AG04449 (cell line): ENCODE results near the gene EXOC4.

Source experiments
- CTCF ChIA-PET: fragments of 350-600 bp; formaldehyde crosslinking; extraction: SDS; loops from one replicate; lab custom pipeline; 2021; ENCODE audit warnings: antibody characterized with exemption; lab: Yijun Ruan, JAX
- POLR2A ChIA-PET: fragments of 400-600, 350-600 bp; formaldehyde crosslinking; extraction: SDS; loops from one replicate; lab custom pipeline; 2020; ENCODE audit warnings: antibody characterized with exemption, inconsistent platforms; lab: Yijun Ruan, JAX
- DNase-seq: peaks from one replicate; pipeline ENCODE4 v3.0.0-alpha.2; 2010; ENCODE audit warnings: low read depth, low spot score
- H3K4me3 ChIP-seq: 2 replicates; pipeline ENCODE4 v1.5.1; 2011; ENCODE audit warnings: low read depth, mild to moderate bottlenecking, control low read depth, low read length
- TF ChIP-seq, protein P1 (sequence below): IDR thresholded peaks from one replicate; pipeline ENCODE4 v1.5.1; 2011; ENCODE audit warnings: mild to moderate bottlenecking, moderate library complexity, low read length, control low read depth, inconsistent platforms; ENCODE audit not compliant: insufficient read depth; ENCODE audit errors: missing control alignments

Gene EXOC4

DNA sequence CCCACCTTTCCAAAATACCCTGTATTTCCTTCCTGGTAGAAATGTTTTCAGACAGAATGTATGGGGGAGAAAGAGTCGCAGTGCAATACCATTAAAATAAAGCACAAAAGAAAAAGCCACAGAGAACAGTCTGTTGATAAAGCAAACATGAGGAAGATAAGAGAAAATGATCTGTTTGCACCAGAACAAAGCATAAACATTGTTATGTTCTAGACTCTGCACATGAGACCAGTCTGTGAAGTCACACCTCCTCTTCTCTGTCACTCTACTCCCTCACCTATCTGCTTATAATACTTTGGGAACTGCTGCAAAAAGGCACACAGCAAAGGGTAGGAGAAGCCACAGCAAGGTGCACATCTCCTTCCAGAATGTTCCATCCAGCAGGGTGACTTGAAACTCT, 807.0 kb downstream of the EXOC4 start:
- ChIA-PET CTCF (no interaction called here), POLR2A (no interaction called here)

DNA sequence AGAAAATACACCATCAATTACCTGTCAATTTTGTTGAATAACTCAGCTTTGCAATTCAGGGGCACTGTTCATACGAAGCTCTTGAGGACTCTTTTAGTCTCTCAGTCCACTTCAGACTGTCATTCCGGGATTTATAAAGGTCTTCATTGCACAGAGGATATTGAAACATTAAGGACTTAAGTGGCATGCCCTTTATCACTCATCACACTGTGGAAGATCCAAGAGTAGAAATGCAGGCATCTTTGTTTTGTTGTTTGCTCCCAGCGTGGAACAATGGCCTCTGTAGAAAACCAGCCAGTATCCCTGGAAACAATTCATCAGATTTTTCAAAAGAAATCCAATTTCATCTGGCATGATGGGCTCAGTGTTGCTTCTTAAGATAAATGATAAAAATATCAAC, 808.0 kb downstream of the EXOC4 start:
- no peak overlapping the region for H3K4me3 ChIP-seq
- DNase-seq = no peak
- ChIA-PET CTCF (no interaction called here), POLR2A (no interaction called here)
- TF ChIP-seq, protein P1, sequence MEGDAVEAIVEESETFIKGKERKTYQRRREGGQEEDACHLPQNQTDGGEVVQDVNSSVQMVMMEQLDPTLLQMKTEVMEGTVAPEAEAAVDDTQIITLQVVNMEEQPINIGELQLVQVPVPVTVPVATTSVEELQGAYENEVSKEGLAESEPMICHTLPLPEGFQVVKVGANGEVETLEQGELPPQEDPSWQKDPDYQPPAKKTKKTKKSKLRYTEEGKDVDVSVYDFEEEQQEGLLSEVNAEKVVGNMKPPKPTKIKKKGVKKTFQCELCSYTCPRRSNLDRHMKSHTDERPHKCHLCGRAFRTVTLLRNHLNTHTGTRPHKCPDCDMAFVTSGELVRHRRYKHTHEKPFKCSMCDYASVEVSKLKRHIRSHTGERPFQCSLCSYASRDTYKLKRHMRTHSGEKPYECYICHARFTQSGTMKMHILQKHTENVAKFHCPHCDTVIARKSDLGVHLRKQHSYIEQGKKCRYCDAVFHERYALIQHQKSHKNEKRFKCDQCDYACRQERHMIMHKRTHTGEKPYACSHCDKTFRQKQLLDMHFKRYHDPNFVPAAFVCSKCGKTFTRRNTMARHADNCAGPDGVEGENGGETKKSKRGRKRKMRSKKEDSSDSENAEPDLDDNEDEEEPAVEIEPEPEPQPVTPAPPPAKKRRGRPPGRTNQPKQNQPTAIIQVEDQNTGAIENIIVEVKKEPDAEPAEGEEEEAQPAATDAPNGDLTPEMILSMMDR = no peak

More for the DNA sequence above, 807.0 kb downstream of the EXOC4 start:
- no peak for DNase-seq
- TF ChIP-seq, protein P1 = no peak
- H3K4me3 ChIP-seq = no peak overlapping the region

DNA sequence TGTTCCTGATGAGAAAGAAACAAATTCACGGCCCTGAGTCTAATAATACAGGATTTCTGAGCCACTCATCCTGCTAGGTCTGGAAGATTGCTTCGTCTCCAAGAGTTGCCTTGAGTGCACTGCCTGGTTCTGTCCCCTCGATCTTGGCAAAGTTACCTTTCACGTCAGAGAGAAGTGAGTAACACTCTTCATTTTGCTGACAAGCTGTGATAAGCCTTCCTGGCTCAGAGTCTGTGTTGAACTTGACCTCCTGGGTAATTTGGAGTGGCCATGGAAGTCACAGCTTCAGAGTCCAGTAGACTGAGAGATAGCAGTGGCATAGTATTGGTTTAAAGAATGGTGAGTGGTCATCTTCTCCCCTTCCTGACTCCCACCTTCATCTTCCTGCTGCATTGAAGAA, 809.6 kb downstream of the EXOC4 start:
- TF ChIP-seq, protein P1 = no peak
- CTCF ChIA-PET = no interaction called here

DNA sequence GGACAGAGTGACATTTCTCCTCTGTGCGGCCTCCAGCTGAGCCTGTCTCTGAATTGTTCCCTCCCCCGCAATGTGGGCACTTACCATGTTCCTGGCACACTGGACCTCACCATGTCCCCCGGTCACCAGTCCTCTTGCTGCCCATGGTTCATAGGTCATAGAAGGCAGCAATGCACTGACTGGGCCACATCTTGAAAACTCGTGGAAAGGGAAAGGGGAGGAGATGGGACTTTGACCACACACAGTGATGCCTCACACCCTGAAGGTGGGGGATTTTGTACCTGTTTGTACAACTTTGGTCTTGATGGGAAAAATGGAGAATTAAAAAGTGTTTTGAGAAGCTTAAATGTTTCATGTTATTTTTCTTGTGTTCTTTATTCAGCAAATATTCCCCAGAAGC, 812.5 kb downstream of the EXOC4 start:
- ChIA-PET CTCF (no interaction called here), POLR2A (no interaction called here)
- no peak for DNase-seq
- H3K4me3 ChIP-seq = no peak overlapping the region
- TF ChIP-seq, protein P1 = no peak

More for the DNA sequence above, 809.6 kb downstream of the EXOC4 start:
- no peak overlapping the region for H3K4me3 ChIP-seq
- POLR2A ChIA-PET = no interaction called here
- no peak for DNase-seq

DNA sequence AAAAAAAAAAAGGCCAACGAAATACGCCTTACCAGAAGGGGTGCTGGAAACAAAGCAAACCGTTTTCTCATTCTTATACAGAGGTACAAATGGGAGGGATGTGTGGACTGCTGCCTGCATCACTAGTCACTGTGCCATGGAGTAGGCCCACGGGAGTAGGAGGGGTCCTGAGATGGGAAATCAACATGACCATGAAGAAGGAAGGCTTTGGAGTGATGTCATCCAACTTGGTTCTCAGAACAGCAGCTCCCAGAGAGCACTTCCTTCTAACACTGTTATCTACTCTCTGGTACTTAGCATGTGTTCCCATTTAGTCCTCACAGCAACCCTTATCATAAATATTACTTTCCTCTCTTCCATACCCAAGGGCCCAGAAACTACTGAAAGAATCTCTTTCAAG, 814.3 kb downstream of the EXOC4 start:
- no peak for DNase-seq
- TF ChIP-seq, protein P1 = no peak
- H3K4me3 ChIP-seq = no peak overlapping the region
- CTCF ChIA-PET = interaction anchor here (1.2 kb wide), 1 partner anchor 8 kb away, joined by 5 read pairs; no protein-coding TSS in a partner anchor
- POLR2A ChIA-PET = no interaction called here

DNA sequence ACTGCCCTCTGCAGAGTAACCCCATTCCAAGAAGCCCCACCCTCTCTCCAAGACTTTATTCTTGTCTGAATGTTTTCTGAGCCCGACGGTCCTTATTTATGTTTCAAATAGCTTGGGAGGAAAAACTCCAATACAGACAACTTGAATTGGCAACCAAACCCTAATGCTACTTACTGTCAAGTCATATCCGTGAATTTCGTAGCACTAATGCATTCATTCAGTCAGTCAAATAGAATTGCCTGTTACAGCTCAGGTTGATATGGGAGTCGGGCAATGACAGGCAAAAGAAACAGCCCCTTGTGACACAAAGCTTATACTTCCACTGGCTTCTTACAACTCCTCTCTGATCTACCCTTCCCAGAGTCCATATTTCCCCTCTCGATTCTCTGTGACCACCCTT, 815.8 kb downstream of the EXOC4 start:
- no peak for DNase-seq
- H3K4me3 ChIP-seq = no peak overlapping the region
- TF ChIP-seq, protein P1 = no peak
- ChIA-PET POLR2A (no interaction called here), CTCF (no interaction called here)
